Measurements from ENCODE around the gene GLYAT. TPM values are rescaled to one million over a fixed set of nuclear protein-coding genes. Genes with fewer than 3 reads are reported as not detected.

Gene GLYAT
- total and polyA plus RNA-seq, 2 of the 8 experiments (the other 6 are each of a cell fraction or from before 2014, with no cell fraction given), result not detected

DNA sequence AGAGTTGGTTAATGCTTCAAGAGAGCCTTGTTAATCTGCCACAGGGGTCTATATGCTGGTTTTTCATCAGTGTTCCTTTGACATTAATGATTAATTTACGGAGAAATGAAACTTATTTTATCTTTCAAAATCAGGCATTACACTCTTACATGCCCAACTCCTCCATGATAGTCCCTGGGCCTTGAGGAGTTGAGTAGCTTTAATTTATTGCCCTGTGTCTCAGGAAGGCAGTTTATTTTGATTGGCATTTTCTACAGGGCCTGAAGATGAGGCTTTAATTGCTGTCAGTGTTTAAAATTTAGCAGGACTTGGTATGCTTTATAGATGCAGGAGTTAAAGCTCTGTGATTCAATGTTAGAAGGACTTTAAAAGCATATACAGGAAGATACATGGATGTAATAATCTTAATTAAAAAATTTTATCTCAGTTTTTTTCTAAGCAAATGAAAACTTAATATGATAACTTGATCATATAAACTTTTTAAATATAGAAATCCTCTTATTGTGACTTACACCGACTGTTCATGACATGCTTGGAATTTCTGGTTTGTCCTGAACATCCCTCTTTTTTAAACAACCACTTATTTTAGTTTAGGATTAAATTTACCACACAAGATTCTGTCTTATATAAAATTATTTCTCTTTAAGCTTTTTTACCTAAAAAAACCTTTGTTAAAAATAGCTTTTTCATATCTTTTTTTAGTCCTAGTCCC is 12.2 kb downstream of the GLYAT start (continued):
- TF ChIP-seq CHD7 (IDR thresholded peaks at IDR 0.05; ENCODE audit: insufficient replicate concordance, low read length) (no peak), SP1 (IDR thresholded peaks at IDR 0.05; ENCODE audit: low read depth, low read length) (no peak), RNF2 (IDR thresholded peaks at IDR 0.05; ENCODE audit: borderline replicate concordance, low read depth, low read length, missing control alignments, poor library complexity, severe bottlenecking) (no peak), ZNF274 (IDR thresholded peaks at IDR 0.05; ENCODE audit: borderline replicate concordance, extremely low read depth, low read length) (no peak), YY1 (IDR thresholded peaks at IDR 0.05; ENCODE audit: low read depth, low read length) (no peak), POLR2A (IDR thresholded peaks at IDR 0.05; ENCODE audit: control extremely low read depth in 1 of 2, low read depth in 2 of 2, low read length in 2 of 2) (no peak), BRCA1 (IDR thresholded peaks at IDR 0.05; ENCODE audit: low read depth, low read length) (no peak), JUND (IDR thresholded peaks at IDR 0.05; ENCODE audit: low read length) (no peak)

Data from H1 (cell line).